Mesodermal cell (in vitro differentiated cells): ENCODE data around the gene OAF. TPM values are rescaled to one million over a fixed set of nuclear protein-coding genes. Genes with fewer than 3 reads are reported as not detected.
A peak's percentile ranks its signal among the peaks of the same experiment; 100 is the strongest.

ENCODE experiments used
- H3K27ac ChIP-seq: 2 replicates; pipeline ENCODE4 v1.7.0; 2013; ENCODE audit warnings: mild to moderate bottlenecking, low read depth, low read length, moderate library complexity; ENCODE audit not compliant: severe bottlenecking
- H3K36me3 ChIP-seq: 2 replicates; pipeline ENCODE4 v1.7.1; 2013; ENCODE audit warnings: mild to moderate bottlenecking, low read length, moderate library complexity; ENCODE audit not compliant: control insufficient read depth, insufficient read depth
- H3K4me1 ChIP-seq: one replicate; pipeline ENCODE4 v1.7.1; 2013; ENCODE audit warnings: mild to moderate bottlenecking, low read length; ENCODE audit not compliant: insufficient read depth, control insufficient read depth, poor library complexity, severe bottlenecking
- H3K4me3 ChIP-seq: 2 replicates; pipeline ENCODE4 v1.7.0; 2013; ENCODE audit warnings: low read length, control low read depth, mild to moderate bottlenecking; ENCODE audit not compliant: insufficient read depth, poor library complexity, severe bottlenecking; ENCODE audit errors: extremely low read depth
- H3K9me3 ChIP-seq: 2 replicates; pipeline ENCODE4 v1.7.1; 2013; ENCODE audit warnings: mild to moderate bottlenecking, low read length, moderate library complexity; ENCODE audit not compliant: control insufficient read depth
- WGBS, 2 experiments: methylation state at CpG; one replicate each; pipeline ENCODE4 v1.1.5; 2013; ENCODE audit warnings: missing lambda C conversion rate in 2 of 2; ENCODE audit not compliant: insufficient coverage in 2 of 2; 5-methylcytosine and 5-hydroxymethylcytosine counted together
- polyA plus RNA-seq, 2 experiments: library from polyadenylated mRNA; stranded (reverse); fragments of 50-300 nt; gene quantifications; one replicate each; pipeline ENCODE4 v1.2.3, GENCODE V29; 2013

OAF gene
- polyA plus RNA-seq (2013, experiment 1 of 2), result 53.6 TPM
- polyA plus RNA-seq (2013, experiment 2 of 2), result 46.4 TPM

GRCh38 chr11:120210626-120211521 lies at the start of gene OAF:
OAF (plus strand) TSS chr11:120211032; CDS start chr11:120211280, 248 bp downstream.
- 0 to 1% methylated on average over 71 to 73 of the region's 108 CpGs for WGBS, 2 experiments
- Histone ChIP-seq H3K9me3 (no peaks in the 10 kb centered on the region), H3K36me3 (peaks cover 17% of the 10 kb centered on the region), H3K4me3 (peak within 1 kb of the TSS; percentile 65), H3K4me1 (peaks cover 31% of the 10 kb centered on the region), H3K27ac (peak within 1 kb of the TSS; percentile 92)

- Histone ChIP-seq H3K9me3 (no peaks in the 10 kb centered on the region), H3K4me1 (no peaks in the 10 kb centered on the region), H3K36me3 (no peaks in the 10 kb centered on the region), H3K4me3 (no peak overlapping the region), H3K27ac (no peak overlapping the region)
- 89 to 97% methylated on average over 8 to 11 of the region's 11 CpGs for WGBS, 2 experiments
Observed at GRCh38 chr11:120167659-120168058, 43.2 kb upstream of the OAF start.

- H3K36me3 ChIP-seq, result no peaks in the 10 kb centered on the region
- peak overlapping the region; percentile 50 for H3K4me3 ChIP-seq
- no peaks in the 10 kb centered on the region for H3K9me3 ChIP-seq
- peaks cover 3% of the 10 kb centered on the region for H3K4me1 ChIP-seq
- H3K27ac ChIP-seq, result no peak overlapping the region
- 43 to 48% methylated on average over 30 to 33 of the region's 35 CpGs for WGBS, 2 experiments
Observed at GRCh38 chr11:120168108-120168959, 42.5 kb upstream of the OAF start.

- no peaks in the 10 kb centered on the region for H3K36me3 ChIP-seq
- no peak overlapping the region for H3K27ac ChIP-seq
- peak overlapping the region; percentile 50 for H3K4me3 ChIP-seq
- H3K9me3 ChIP-seq, result no peaks in the 10 kb centered on the region
- H3K4me1 ChIP-seq, result peaks cover 3% of the 10 kb centered on the region
- 4 to 7% methylated on average over 50 to 65 of the region's 71 CpGs for WGBS, 2 experiments
Observed at GRCh38 chr11:120168960-120169681, 41.7 kb upstream of the OAF start.

- Histone ChIP-seq H3K27ac (no peak overlapping the region), H3K4me1 (peaks cover 3% of the 10 kb centered on the region), H3K4me3 (no peak overlapping the region), H3K9me3 (no peaks in the 10 kb centered on the region), H3K36me3 (no peaks in the 10 kb centered on the region)
- 95% methylated on average over 15 to 22 of the region's 27 CpGs for WGBS, 2 experiments
Observed at GRCh38 chr11:120169981-120170698, 40.7 kb upstream of the OAF start.

- no peaks in the 10 kb centered on the region for H3K9me3 ChIP-seq
- H3K27ac ChIP-seq, result no peak overlapping the region
- H3K4me1 ChIP-seq, result peaks cover 3% of the 10 kb centered on the region
- H3K36me3 ChIP-seq, result no peaks in the 10 kb centered on the region
- WGBS, 2 experiments, result 84 to 95% methylated on average over 7 to 9 of the region's 12 CpGs
- no peak overlapping the region for H3K4me3 ChIP-seq
Observed at GRCh38 chr11:120170741-120171261, 40.0 kb upstream of the OAF start.

GRCh38 chr11:120172054-120172911 lies 38.5 kb upstream of the OAF start:
- 34 to 59% methylated on average over 16 to 17 of the region's 24 CpGs for WGBS, 2 experiments
- Histone ChIP-seq H3K27ac (no peak overlapping the region), H3K36me3 (no peaks in the 10 kb centered on the region), H3K4me3 (no peak overlapping the region), H3K9me3 (no peaks in the 10 kb centered on the region), H3K4me1 (peaks cover 3% of the 10 kb centered on the region)

- Histone ChIP-seq H3K4me1 (peaks cover 3% of the 10 kb centered on the region), H3K4me3 (no peak overlapping the region), H3K27ac (no peak overlapping the region), H3K36me3 (no peaks in the 10 kb centered on the region), H3K9me3 (no peaks in the 10 kb centered on the region)
- WGBS, 2 experiments, result 67 to 92% methylated on average over 7 to 9 of the region's 11 CpGs
Observed at GRCh38 chr11:120173019-120173705, 37.7 kb upstream of the OAF start.

- no peak overlapping the region for H3K27ac ChIP-seq
- peaks cover 9% of the 10 kb centered on the region for H3K4me1 ChIP-seq
- H3K9me3 ChIP-seq, result no peaks in the 10 kb centered on the region
- H3K36me3 ChIP-seq, result no peaks in the 10 kb centered on the region
- WGBS, 2 experiments, result 77 to 79% methylated on average over 2 to 3 of the region's 5 CpGs
- H3K4me3 ChIP-seq, result no peak overlapping the region
Observed at GRCh38 chr11:120173807-120174206, 37.0 kb upstream of the OAF start.
